Measurements from ENCODE around the gene RPL23. TPM values are rescaled to one million over a fixed set of nuclear protein-coding genes. Genes with fewer than 3 reads are reported as not detected.

Gene RPL23
- total and polyA plus RNA-seq, 9 of the 15 experiments (the other 6 are each of a cell fraction or from before 2014, with no cell fraction given), result 1,745 to 3,667 (median 3,096) TPM

DNA sequence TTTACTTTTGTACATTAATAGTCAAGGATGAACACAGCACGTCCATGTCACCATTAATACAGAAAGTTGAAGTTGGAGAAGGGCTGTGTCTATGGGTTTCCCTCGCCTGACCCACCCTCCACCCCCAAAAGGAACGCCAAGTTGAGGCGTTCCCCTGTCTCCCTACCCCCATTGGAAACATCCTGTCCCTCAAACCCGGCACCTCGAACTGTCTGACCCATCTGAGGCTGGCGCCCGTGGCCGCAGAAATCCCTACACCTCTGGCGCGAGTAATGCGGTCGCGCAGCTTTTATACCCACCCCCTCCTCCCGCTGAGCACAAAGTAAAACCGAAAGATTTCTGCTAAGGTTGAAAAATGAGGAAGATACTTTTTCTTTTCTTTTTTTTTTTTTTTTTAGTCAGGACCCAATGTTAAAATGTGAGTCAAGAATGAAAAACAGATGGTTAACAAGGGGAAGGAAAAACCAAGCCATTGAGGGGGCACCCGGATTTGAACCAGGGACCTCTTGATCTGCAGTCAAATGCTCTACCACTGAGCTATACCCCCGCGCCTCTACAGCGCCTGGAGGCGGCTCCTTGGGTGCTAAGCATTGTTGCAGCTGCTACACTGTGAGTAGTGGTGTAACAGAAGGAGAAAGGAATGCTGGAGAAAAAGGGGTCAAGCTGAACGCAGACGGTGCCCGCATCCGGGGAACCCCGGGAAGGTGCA is 15.4 kb upstream of the RPL23 start (continued):
- no peak for TF ChIP-seq FOXJ2 (tag; IDR thresholded peaks at IDR 0.05)
- TF ChIP-seq BRF1 (IDR thresholded peaks at IDR 0.05; ENCODE audit: borderline replicate concordance, extremely low read depth, insufficient read length), result peak; percentile 57
- peak in 1 of 2 experiments; percentile 52; a peak in 1 of 4 replicates for TF ChIP-seq TEAD1 (CRISPR knock-in tag; IDR thresholded peaks at IDR 0.05)
- no peak for TF ChIP-seq GATAD2B (IDR thresholded peaks at IDR 0.05; ENCODE audit: borderline replicate concordance)
- TF ChIP-seq ZNF165 (CRISPR knock-in tag; IDR thresholded peaks at IDR 0.05; ENCODE audit: borderline replicate concordance), result no peak
- TF ChIP-seq SAFB (IDR thresholded peaks at IDR 0.05; ENCODE audit: borderline replicate concordance, low read depth, low read length), result no peak
- no peak for TF ChIP-seq ZC3H4 (CRISPR knock-in tag; IDR thresholded peaks at IDR 0.05; ENCODE audit: borderline replicate concordance)
- TF ChIP-seq CSDE1 (IDR thresholded peaks at IDR 0.05), result peak in 1 of 2 experiments; percentile 31; a peak in 1 of 4 replicates
- no peak for TF ChIP-seq CBFA2T3 (IDR thresholded peaks at IDR 0.05)
- TF ChIP-seq ZSCAN29 (IDR thresholded peaks at IDR 0.05), result no peak; the same call in 1 of the 2 replicates
- peak; percentile 56 for TF ChIP-seq ZNF407 (IDR thresholded peaks at IDR 0.05; ENCODE audit: low read depth)
- no peak for TF ChIP-seq FOXA1 (IDR thresholded peaks at IDR 0.05; ENCODE audit: borderline replicate concordance)
- peak; percentile 52; the same call in 1 of the 2 replicates for TF ChIP-seq PKNOX1 (IDR thresholded peaks at IDR 0.05)
- no peak for TF ChIP-seq ERF (CRISPR knock-in tag; IDR thresholded peaks at IDR 0.05)
- TF ChIP-seq POU5F1 (IDR thresholded peaks at IDR 0.05; ENCODE audit: borderline replicate concordance, low read depth, low read length, partially characterized antibody), result no peak
- TF ChIP-seq MTA3 (IDR thresholded peaks at IDR 0.05; ENCODE audit: borderline replicate concordance), result no peak; the same call in none of the 2 replicates
- TF ChIP-seq KDM1A (IDR thresholded peaks at IDR 0.05), result no peak; a peak in 1 of 4 replicates
- no peak for TF ChIP-seq ARID3B (CRISPR knock-in tag; IDR thresholded peaks at IDR 0.05; ENCODE audit: borderline replicate concordance)
- no peak for TF ChIP-seq MAFG (tag; conservative IDR thresholded peaks at IDR 0.05)
